ENCODE data around the gene DRAP1. TPM values are rescaled to one million over a fixed set of nuclear protein-coding genes. Genes with fewer than 3 reads are reported as not detected.

Gene DRAP1
- total and polyA plus RNA-seq, 9 of the 15 experiments (the other 6 are each of a cell fraction or from before 2014, with no cell fraction given), result 9.6 to 200 (median 92.9) TPM

- TF ChIP-seq UBTF (IDR thresholded peaks at IDR 0.05; ENCODE audit: borderline replicate concordance in 1 of 2, low read depth in 2 of 2, low read length in 2 of 2) (0 out of 4 replicates have a peak, but pooled peaks of 1 of the 2 experiments have one; percentile 29), TEAD1 (CRISPR knock-in tag; IDR thresholded peaks at IDR 0.05) (no peak), NKRF (IDR thresholded peaks at IDR 0.05; ENCODE audit: borderline replicate concordance) (no peak)
Observed at GRCh38 chr11:65884716-65885092, 34.5 kb upstream of the DRAP1 start (continued).

GRCh38 chr11:65885231-65885630 lies 34.0 kb upstream of the DRAP1 start:
- in situ Hi-C loops (cut with MboI) (no loop called here), intact Hi-C loops (cut with micrococcal nuclease) (loop anchor here (5.0 kb wide), 2 partner anchors 103 to 173 kb away; partner anchors contain the start of genes AP5B1 and KAT5)
- Histone ChIP-seq H3K27me3 (ENCODE audit: control insufficient read depth in 2 of 2, insufficient read depth in 2 of 2, low read length in 2 of 2) (no peaks in the 10 kb centered on the region), H3K4me3 (no peak overlapping the region), H4K20me1 (replicated peaks; ENCODE audit: control insufficient read depth, insufficient read depth, low read length) (peaks cover 3% of the 10 kb centered on the region; the same call in 1 of the 2 replicates), H3K36me3 (ENCODE audit: control insufficient read depth, insufficient read depth, low read length) (peaks cover 50% of the 10 kb centered on the region), H3K9me3 (replicated peaks; ENCODE audit: control insufficient read depth, insufficient read depth, low read depth, low read length) (no peaks in the 10 kb centered on the region), H3K9me1 (ENCODE audit: control insufficient read depth, insufficient read depth, low read length) (no peaks in the 10 kb centered on the region), H3K4me2 (ENCODE audit: insufficient read depth, low read length) (no peak overlapping the region), H3K4me1 (replicated peaks in 1 of 2; ENCODE audit: control insufficient read depth in 2 of 2, insufficient read depth in 2 of 2, low read length in 2 of 2) (peaks cover 15 to 44% of the 10 kb centered on the region in 2 experiments), H3K27ac (ENCODE audit: extremely low read depth, low read depth, low read length) (no peak overlapping the region), H3K9ac (ENCODE audit: insufficient read depth in 1 of 2, low read depth in 2 of 2, low read length in 2 of 2) (no peak overlapping the region), H3K79me2 (ENCODE audit: control insufficient read depth, insufficient read depth, low read length) (peaks cover 17% of the 10 kb centered on the region), H2AFZ (ENCODE audit: low read depth, low read length) (no peak overlapping the region)
- no TSS peak for BruUV-seq (replicated peaks)
- 79% methylated on average over 5 of the region's 7 CpGs for WGBS (ENCODE audit: insufficient coverage, low coverage, missing lambda C conversion rate)
- DNase-seq (ENCODE audit: extremely low read depth in 1 of 4, low spot score in 3 of 4) (no peak), FAIRE-seq (no peak), ATAC-seq (no peak)
- ChIA-PET POLR2A (interaction anchor here (0.6 to 14.4 kb wide), 15 partner anchors 8 to 186 kb away, joined by 3 to 147 read pairs (median 3); partner anchors contain the start of genes CFL1, FOSL1 and MUS81), CTCF (ENCODE audit: low intra/inter-chr PET ratio) (interaction anchor here (0.5 to 2.7 kb wide), 5 partner anchors 10 to 259 kb away, joined by 3 to 24 read pairs (median 4); partner anchors contain the start of gene MUS81)
- TF ChIP-seq CREM (IDR thresholded peaks at IDR 0.05; ENCODE audit: low read depth), result no peak
